HepG2 (cell line): ENCODE data around the gene ADCY7. TPM values are rescaled to one million over a fixed set of nuclear protein-coding genes. Genes with fewer than 3 reads are reported as not detected.

Experiments used
- CAMTA2 ChIP-seq: sonication (generic); formaldehyde crosslinking; IDR thresholded peaks from 2 replicates; pipeline ENCODE4 v1.4.0; 2020; ENCODE audit warnings: mild to moderate bottlenecking, missing genetic modification reagents, borderline replicate concordance
- EP300 ChIP-seq, 3 experiments: sonication (generic) in 1 of 3; formaldehyde crosslinking in 1 of 3; IDR thresholded peaks; 2 replicates each; pipeline versions ENCODE4 v1.5.1 to v1.6.1; 2011 to 2020; ENCODE audit warnings: low read depth in 2 of 3, low read length in 2 of 3, borderline replicate concordance in 1 of 3, improper control_type of control experiment in 1 of 3, mild to moderate bottlenecking in 1 of 3, missing genetic modification reagents in 1 of 3, moderate library complexity in 1 of 3
- HNF4A ChIP-seq: sonication (generic); formaldehyde crosslinking; IDR thresholded peaks from 2 replicates; pipeline ENCODE4 v1.4.0; 2020; ENCODE audit warnings: missing genetic modification reagents
- HOXD1 ChIP-seq: sonication (generic); formaldehyde crosslinking; IDR thresholded peaks from 2 replicates; pipeline ENCODE4 v1.5.0; 2020; ENCODE audit warnings: missing genetic modification reagents
- MTF2 ChIP-seq: sonication (generic); formaldehyde crosslinking; IDR thresholded peaks from 2 replicates; pipeline ENCODE4 v1.5.0; 2020; ENCODE audit warnings: missing genetic modification reagents, borderline replicate concordance
- NCOR1 ChIP-seq: fragments of 200-600 bp; sonication (generic); IDR thresholded peaks from 2 replicates; pipeline ENCODE4 v1.7.0; 2017; ENCODE audit warnings: antibody characterized with exemption, low read length, borderline replicate concordance
- PITX1 ChIP-seq: sonication (generic); formaldehyde crosslinking; IDR thresholded peaks from 2 replicates; pipeline ENCODE4 v1.5.1; 2020; ENCODE audit warnings: mild to moderate bottlenecking, missing genetic modification reagents
- SAFB2 ChIP-seq: sonication (generic); formaldehyde crosslinking; IDR thresholded peaks from 2 replicates; pipeline ENCODE4 v1.5.1; 2020; ENCODE audit warnings: missing genetic modification reagents, low read depth, mild to moderate bottlenecking, borderline replicate concordance
- SMC3 ChIP-seq: IDR thresholded peaks from 2 replicates; pipeline ENCODE4 v1.6.1; 2011; ENCODE audit warnings: low read length, improper control_type of control experiment
- SP4 ChIP-seq: sonication (generic); formaldehyde crosslinking; IDR thresholded peaks from 2 replicates; pipeline ENCODE4 v1.8.1; 2023; ENCODE audit warnings: mild to moderate bottlenecking, missing genetic modification reagents
- TBL1XR1 ChIP-seq: fragments of 150-350 bp; IDR thresholded peaks from 2 replicates; pipeline ENCODE4 v1.6.1; 2014; ENCODE audit warnings: borderline replicate concordance, low read length; ENCODE audit not compliant: partially characterized antibody
- THAP9 ChIP-seq: sonication (generic); formaldehyde crosslinking; IDR thresholded peaks from 2 replicates; pipeline ENCODE4; 2020; ENCODE audit warnings: missing genetic modification reagents, mild to moderate bottlenecking, borderline replicate concordance
- ZBTB33 ChIP-seq: sonication (generic); formaldehyde crosslinking; IDR thresholded peaks from 2 replicates; pipeline ENCODE4 v1.4.0; 2020; ENCODE audit warnings: missing genetic modification reagents
- ZBTB7A ChIP-seq: sonication (generic); formaldehyde crosslinking; IDR thresholded peaks from 2 replicates; pipeline ENCODE4 v1.8.0; 2022; ENCODE audit warnings: mild to moderate bottlenecking, missing genetic modification reagents
- ZMYM2 ChIP-seq: sonication (generic); formaldehyde crosslinking; IDR thresholded peaks from 2 replicates; pipeline ENCODE4 v1.8.0; 2022; ENCODE audit warnings: mild to moderate bottlenecking, missing genetic modification reagents
- ZNF235 ChIP-seq: sonication (generic); formaldehyde crosslinking; IDR thresholded peaks from 2 replicates; pipeline ENCODE4 v1.8.1; 2023; ENCODE audit warnings: mild to moderate bottlenecking, missing genetic modification reagents, borderline replicate concordance
- ZNF333 ChIP-seq: sonication (generic); formaldehyde crosslinking; IDR thresholded peaks from 2 replicates; pipeline ENCODE4 v1.4.0; 2020; ENCODE audit warnings: mild to moderate bottlenecking, missing genetic modification reagents, borderline replicate concordance
- ZNF724P ChIP-seq: sonication (generic); formaldehyde crosslinking; IDR thresholded peaks from 2 replicates; pipeline ENCODE4 v1.8.0; 2022; ENCODE audit warnings: missing genetic modification reagents, borderline replicate concordance
- polyA plus RNA-seq, 8 experiments: library from polyadenylated mRNA; depleted of rRNA in 3 of 8; stranded (reverse) in 7 of 8; unstranded in 1 of 8; fragments of >200 nt; fragmentation: Illumina TruSeq in 4 of 8; extraction: Trizol in 4 of 8; gene quantifications; 2 replicates each; pipeline versions ENCODE4 v1.2.1 to v1.2.3, GENCODE V29; 2011 to 2016; ENCODE audit warnings: low read depth in 4 of 8, missing spikeins in 1 of 8, mixed read lengths in 1 of 8; ENCODE audit not compliant: insufficient read depth in 1 of 8
- total RNA-seq, 5 experiments: library from RNA; depleted of rRNA; stranded (reverse); fragments of >200 nt; fragmentation: Illumina TruSeq; extraction: Trizol; gene quantifications; 2 replicates each; pipeline ENCODE4 v1.2.3, GENCODE V29; 2016; ENCODE audit warnings: low read depth in 1 of 5
- TF ChIP-seq, protein P1 (sequence below): sonication (generic); formaldehyde crosslinking; IDR thresholded peaks from 2 replicates; pipeline ENCODE4 v1.8.0; 2022; ENCODE audit warnings: missing genetic modification reagents, low read depth, mild to moderate bottlenecking, borderline replicate concordance
- TF ChIP-seq, protein P2 (sequence below): IDR thresholded peaks from 2 replicates; pipeline ENCODE4 v1.6.1; 2016; ENCODE audit warnings: missing compliant biosample characterization, missing genetic modification reagents, borderline replicate concordance
- TF ChIP-seq, protein P3 (sequence below): sonication (generic); formaldehyde crosslinking; IDR thresholded peaks from 2 replicates; pipeline ENCODE4 v1.4.0; 2020; ENCODE audit warnings: missing genetic modification reagents

ADCY7 gene
- total and polyA plus RNA-seq, 2 of the 13 experiments (the other 11 are each of a cell fraction or from before 2014, with no cell fraction given), result 2.2 to 4.3 TPM

GRCh38 chr16:50265260-50265659 lies 1.1 kb upstream of the ADCY7 start (continued):
- TF ChIP-seq THAP9 (CRISPR knock-in tag), result peak; percentile 62; the same call in 1 of the 2 replicates
- TF ChIP-seq, protein P1, sequence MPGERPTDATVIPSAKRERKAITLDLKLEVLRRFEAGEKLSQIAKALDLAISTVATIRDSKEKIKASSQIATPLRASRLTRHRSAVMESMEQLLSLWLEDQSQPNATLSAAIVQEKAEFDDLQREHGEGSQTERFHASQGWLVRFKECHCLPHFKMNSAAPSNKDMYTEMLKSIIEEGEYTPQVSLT (CRISPR knock-in tag), result no peak
- no peak for TF ChIP-seq SP4 (CRISPR knock-in tag)
- TF ChIP-seq, protein P2, sequence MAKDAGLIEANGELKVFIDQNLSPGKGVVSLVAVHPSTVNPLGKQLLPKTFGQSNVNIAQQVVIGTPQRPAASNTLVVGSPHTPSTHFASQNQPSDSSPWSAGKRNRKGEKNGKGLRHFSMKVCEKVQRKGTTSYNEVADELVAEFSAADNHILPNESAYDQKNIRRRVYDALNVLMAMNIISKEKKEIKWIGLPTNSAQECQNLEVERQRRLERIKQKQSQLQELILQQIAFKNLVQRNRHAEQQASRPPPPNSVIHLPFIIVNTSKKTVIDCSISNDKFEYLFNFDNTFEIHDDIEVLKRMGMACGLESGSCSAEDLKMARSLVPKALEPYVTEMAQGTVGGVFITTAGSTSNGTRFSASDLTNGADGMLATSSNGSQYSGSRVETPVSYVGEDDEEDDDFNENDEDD (CRISPR knock-in tag), result no peak
- TF ChIP-seq TBL1XR1, result no peak
- peak; percentile 76 for TF ChIP-seq SMC3
- 0 out of 2 replicates have a peak, but pooled peaks have one; percentile 23 for TF ChIP-seq ZBTB7A (CRISPR knock-in tag)
- 0 out of 2 replicates have a peak, but pooled peaks have one; percentile 58 for TF ChIP-seq ZNF235 (CRISPR knock-in tag)
- 0 out of 2 replicates have a peak, but pooled peaks have one; percentile 66 for TF ChIP-seq CAMTA2 (CRISPR knock-in tag)
- TF ChIP-seq HOXD1 (CRISPR knock-in tag), result peak; percentile 48; the same call in 1 of the 2 replicates
- TF ChIP-seq SAFB2 (CRISPR knock-in tag), result no peak
- TF ChIP-seq NCOR1, result no peak
- TF ChIP-seq ZNF333 (CRISPR knock-in tag), result 0 out of 2 replicates have a peak, but pooled peaks have one; percentile 61
- TF ChIP-seq ZMYM2 (CRISPR knock-in tag), result no peak
- TF ChIP-seq HNF4A (CRISPR knock-in tag), result 0 out of 2 replicates have a peak, but pooled peaks have one; percentile 26
- TF ChIP-seq, protein P3, sequence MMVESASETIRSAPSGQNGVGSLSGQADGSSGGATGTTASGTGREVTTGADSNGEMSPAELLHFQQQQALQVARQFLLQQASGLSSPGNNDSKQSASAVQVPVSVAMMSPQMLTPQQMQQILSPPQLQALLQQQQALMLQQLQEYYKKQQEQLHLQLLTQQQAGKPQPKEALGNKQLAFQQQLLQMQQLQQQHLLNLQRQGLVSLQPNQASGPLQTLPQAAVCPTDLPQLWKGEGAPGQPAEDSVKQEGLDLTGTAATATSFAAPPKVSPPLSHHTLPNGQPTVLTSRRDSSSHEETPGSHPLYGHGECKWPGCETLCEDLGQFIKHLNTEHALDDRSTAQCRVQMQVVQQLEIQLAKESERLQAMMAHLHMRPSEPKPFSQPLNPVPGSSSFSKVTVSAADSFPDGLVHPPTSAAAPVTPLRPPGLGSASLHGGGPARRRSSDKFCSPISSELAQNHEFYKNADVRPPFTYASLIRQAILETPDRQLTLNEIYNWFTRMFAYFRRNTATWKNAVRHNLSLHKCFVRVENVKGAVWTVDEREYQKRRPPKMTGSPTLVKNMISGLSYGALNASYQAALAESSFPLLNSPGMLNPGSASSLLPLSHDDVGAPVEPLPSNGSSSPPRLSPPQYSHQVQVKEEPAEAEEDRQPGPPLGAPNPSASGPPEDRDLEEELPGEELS, result 0 out of 2 replicates have a peak, but pooled peaks have one; percentile 29
- TF ChIP-seq ZNF724P (CRISPR knock-in tag), result 0 out of 2 replicates have a peak, but pooled peaks have one; percentile 18
- peak; percentile 9; the same call in 1 of the 2 replicates for TF ChIP-seq ZBTB33 (CRISPR knock-in tag)
- TF ChIP-seq MTF2 (CRISPR knock-in tag), result no peak
- 0 out of 2 replicates have a peak, but pooled peaks have one; percentile 32 for TF ChIP-seq PITX1
- TF ChIP-seq EP300 (IDR thresholded peaks at IDR 0.05; ENCODE audit: low read depth in 2 of 2, low read length in 2 of 2), result no peak
- TF ChIP-seq EP300 (CRISPR knock-in tag; IDR thresholded peaks at IDR 0.05; ENCODE audit: borderline replicate concordance), result no peak
